ENCODE results near the gene NUCKS1.

The NUCKS1 gene

DNA sequence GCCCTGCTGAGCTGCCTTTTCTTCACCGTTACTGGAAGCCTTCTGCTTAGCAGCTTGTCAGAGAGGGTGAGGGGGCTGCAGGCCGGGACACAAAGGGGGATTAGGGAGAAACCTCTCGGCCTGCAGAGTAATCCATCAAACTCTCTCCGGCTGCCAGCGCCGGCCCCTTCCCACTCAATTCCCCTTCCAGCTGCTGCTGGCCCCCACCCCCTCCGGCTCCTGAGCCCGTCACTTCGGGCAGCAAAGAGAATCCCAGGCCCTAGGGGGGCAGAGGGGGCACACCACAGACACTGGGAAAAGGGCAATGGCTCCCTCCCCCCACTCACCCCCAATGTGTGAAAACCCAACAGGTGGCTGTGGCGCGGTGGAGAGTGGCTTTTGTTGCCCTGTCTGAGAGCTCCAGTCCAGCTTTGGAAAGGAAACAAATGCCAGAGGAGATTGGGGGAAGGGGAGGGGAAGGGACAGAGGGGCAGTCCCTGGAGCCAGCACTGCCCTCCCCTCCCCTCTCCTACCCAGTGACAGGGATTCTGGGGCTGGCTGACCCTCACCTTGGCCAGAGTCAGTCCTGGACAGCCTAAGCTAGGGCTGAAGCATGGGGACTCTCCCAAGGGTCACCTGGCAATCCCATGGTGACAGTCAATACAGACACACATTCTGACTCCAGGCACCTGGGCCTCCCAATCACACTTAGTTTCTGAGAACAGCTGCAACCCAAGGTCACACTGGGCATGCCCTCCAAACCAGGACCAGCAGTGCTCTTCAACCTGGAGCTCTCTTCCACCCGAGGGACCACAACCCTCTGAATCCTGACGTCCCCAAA, 79.2 kb downstream of the NUCKS1 start:
- DNase-seq (ENCODE audit: low read depth in 1 of 2, low spot score in 1 of 2), result no peak

DNA sequence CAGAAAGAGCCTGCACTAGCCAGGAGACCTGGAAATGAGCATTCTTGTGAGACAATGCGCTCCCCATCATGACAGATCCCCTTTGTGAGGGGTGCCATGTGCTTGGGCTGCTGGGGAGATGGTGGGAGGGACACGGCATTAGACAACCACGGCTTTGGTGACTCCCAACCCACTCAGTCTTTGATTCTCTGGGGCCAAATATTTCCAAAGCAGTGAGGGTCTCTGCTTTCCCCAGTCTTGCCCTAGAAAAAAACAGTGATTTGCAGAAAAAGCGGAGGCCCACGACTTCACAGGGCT, 79.9 kb downstream of the NUCKS1 start:
- DNase-seq (ENCODE audit: low read depth in 1 of 2, low spot score in 1 of 2), result no peak

DNA sequence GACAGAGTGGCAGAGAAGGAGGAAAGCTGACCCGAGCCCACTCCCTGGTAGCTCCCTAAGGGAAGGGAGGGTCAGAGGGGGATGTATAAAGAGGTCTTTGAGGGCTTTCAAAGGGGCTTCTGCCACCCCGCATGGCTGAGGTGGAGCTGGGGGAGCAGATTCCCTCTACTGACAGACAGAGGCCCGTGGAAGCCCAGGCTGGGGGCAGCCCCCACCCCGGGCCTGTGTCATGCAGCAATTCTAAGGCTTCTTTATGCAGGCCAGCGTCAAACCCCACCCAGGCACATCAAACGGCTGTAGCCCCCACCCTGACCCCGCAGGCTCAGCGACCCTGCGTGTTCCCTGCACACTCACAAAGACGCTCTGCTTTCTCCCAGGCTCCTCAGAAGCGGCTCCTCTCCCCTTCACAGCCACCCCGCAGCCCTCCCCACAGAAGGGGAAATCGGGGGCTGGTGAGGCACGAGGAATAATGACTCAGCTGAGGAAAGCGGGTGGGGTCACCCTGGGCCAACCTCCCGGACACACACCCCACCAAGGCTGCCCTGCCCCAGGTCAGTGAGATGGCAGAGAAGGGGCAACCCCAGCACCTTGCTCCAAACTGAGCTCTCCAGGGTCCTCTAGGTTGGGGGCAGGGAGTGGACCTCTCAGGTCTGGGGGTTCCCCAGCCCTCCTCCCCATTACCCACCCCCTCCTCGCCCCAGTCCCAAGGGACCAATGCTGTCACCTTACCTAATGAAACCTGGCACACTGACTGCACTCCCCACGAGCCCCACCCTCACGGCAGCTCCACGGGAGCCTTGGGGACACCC, 80.4 kb downstream of the NUCKS1 start:
- no peak for DNase-seq (ENCODE audit: low read depth in 1 of 2, low spot score in 1 of 2)

GRCh38 chr1:205668951-205669340, 81.0 kb downstream of the NUCKS1 start:
- no peak for DNase-seq (ENCODE audit: low read depth in 1 of 2, low spot score in 1 of 2)

- DNase-seq (ENCODE audit: low read depth in 1 of 2, low spot score in 1 of 2), result no peak
These were observed 81.9 kb downstream of the NUCKS1 start for GRCh38 chr1:205667909-205668643.

- DNase-seq (ENCODE audit: low read depth in 1 of 2, low spot score in 1 of 2), result no peak
These were observed 83.4 kb downstream of the NUCKS1 start for GRCh38 chr1:205666372-205667166.

DNA sequence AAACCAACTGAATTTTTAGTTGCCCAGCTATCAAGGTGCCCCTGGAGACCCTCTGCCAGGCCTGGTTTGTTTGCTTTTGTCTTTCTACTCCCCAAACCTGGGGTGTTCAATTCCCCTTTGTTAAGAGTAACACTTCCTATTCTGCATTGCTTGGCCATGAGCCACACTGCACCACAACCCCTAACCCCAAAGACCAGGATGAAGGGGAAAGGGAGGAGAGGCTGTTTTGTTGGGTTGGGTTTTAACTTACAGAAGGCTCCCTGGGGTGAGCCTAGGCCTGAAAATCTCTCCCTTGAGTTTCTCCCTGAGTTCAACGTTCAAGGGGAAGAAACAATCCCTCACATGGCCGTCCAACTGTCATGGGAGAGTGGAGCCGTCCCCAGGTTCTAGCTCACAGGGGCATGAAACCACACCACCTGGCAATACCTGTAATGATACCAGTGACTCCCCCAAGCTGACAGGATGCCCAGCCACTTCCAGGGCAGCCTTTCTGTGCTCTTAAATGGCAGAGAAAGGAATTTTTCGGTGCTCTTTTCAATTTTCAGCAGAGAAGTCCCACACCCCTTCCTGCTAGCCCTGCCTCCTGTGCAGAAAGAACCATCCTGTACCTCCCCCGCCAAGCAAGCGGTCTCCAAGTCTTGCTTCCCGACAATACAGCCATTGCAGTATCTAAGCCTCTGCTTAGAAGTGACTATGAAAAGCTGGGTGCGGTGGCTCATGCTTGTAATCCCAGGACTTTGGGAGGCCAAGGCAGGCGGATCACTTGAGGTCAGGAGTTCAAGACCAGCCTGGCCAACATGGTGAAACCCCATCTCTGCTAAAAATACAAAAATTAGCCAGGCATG, 84.6 kb downstream of the NUCKS1 start:
- no peak for DNase-seq (ENCODE audit: low read depth in 1 of 2, low spot score in 1 of 2)

GRCh38 chr1:205664399-205665017, 85.5 kb downstream of the NUCKS1 start:
- DNase-seq (ENCODE audit: low read depth in 1 of 2, low spot score in 1 of 2), result no peak

GRCh38 chr1:205663286-205663936, 86.6 kb downstream of the NUCKS1 start:
- DNase-seq (ENCODE audit: low read depth in 1 of 2, low spot score in 1 of 2), result no peak
